ENCODE measurements around the gene SLC25A38.

SLC25A38 gene

GRCh38 chr3:39405687-39406367 is 22.7 kb downstream of the SLC25A38 start:
- Histone ChIP-seq H3F3A (ENCODE audit: control insufficient read depth, insufficient read depth) (peaks cover 46% of the 10 kb centered on the region), H3K36me3 (ENCODE audit: control insufficient read depth, low read length) (peaks cover 47% of the 10 kb centered on the region), H3K9me3 (ENCODE audit: control insufficient read depth, insufficient read depth, low read length) (no peaks in the 10 kb centered on the region), H3K4me1 (ENCODE audit: control insufficient read depth, low read length) (peaks cover 37% of the 10 kb centered on the region), H3K4me3 (ENCODE audit: low read length) (peak overlapping the region; percentile 82), H3K9me2 (replicated peaks; ENCODE audit: control insufficient read depth, low read length) (no peaks in the 10 kb centered on the region), H4K20me1 (ENCODE audit: control insufficient read depth, insufficient read depth, low read depth, low read length) (peaks cover 24% of the 10 kb centered on the region), H3K79me2 (ENCODE audit: control insufficient read depth, low read length) (peaks cover 45% of the 10 kb centered on the region), H3K4me2 (ENCODE audit: low read length) (peak overlapping the region; percentile 72), H3K27me3 (ENCODE audit: control insufficient read depth, low read length) (no peaks in the 10 kb centered on the region), H3K27ac (ENCODE audit: low read depth, low read length) (peak overlapping the region; percentile 83)
- no peak for TF ChIP-seq EZH2phosphoT487 (IDR thresholded peaks at IDR 0.05; ENCODE audit: borderline replicate concordance, low read length)
- TF ChIP-seq CTCF (IDR thresholded peaks at IDR 0.05; ENCODE audit: low read depth, low read length, poor library complexity, severe bottlenecking), result no peak

- Histone ChIP-seq H3K4me2 (ENCODE audit: low read length) (peak within 1 kb of the TSS; percentile 72), H4K20me1 (ENCODE audit: control insufficient read depth, insufficient read depth, low read depth, low read length) (peaks cover 32% of the 10 kb centered on the region), H3K4me1 (ENCODE audit: control insufficient read depth, low read length) (peaks cover 39% of the 10 kb centered on the region), H3K9me3 (ENCODE audit: control insufficient read depth, insufficient read depth, low read length) (no peaks in the 10 kb centered on the region), H3K4me3 (ENCODE audit: low read length) (peak within 1 kb of the TSS; percentile 82), H3K27me3 (ENCODE audit: control insufficient read depth, low read length) (no peaks in the 10 kb centered on the region), H3K27ac (ENCODE audit: low read depth, low read length) (peak within 1 kb of the TSS; percentile 83), H3K79me2 (ENCODE audit: control insufficient read depth, low read length) (peaks cover 47% of the 10 kb centered on the region), H3K9me2 (replicated peaks; ENCODE audit: control insufficient read depth, low read length) (no peaks in the 10 kb centered on the region), H3K36me3 (ENCODE audit: control insufficient read depth, low read length) (peaks cover 54% of the 10 kb centered on the region), H3F3A (ENCODE audit: control insufficient read depth, insufficient read depth) (peaks cover 54% of the 10 kb centered on the region)
- TF ChIP-seq CTCF (IDR thresholded peaks at IDR 0.05; ENCODE audit: low read depth, low read length, poor library complexity, severe bottlenecking) (peak; percentile 36), EZH2phosphoT487 (IDR thresholded peaks at IDR 0.05; ENCODE audit: borderline replicate concordance, low read length) (no peak)
Observed at GRCh38 chr3:39406368-39407258, 23.4 kb downstream of the SLC25A38 start, which contains the start of gene RPSA. RPSA (plus strand) TSS chr3:39406720; CDS start chr3:39407654, 934 bp downstream.

- Histone ChIP-seq H3K4me2 (ENCODE audit: low read length) (peak overlapping the region; percentile 72), H3K9me2 (replicated peaks; ENCODE audit: control insufficient read depth, low read length) (no peaks in the 10 kb centered on the region), H3K27ac (ENCODE audit: low read depth, low read length) (peak overlapping the region; percentile 83), H3K36me3 (ENCODE audit: control insufficient read depth, low read length) (peaks cover 57% of the 10 kb centered on the region), H3F3A (ENCODE audit: control insufficient read depth, insufficient read depth) (peaks cover 60% of the 10 kb centered on the region), H3K27me3 (ENCODE audit: control insufficient read depth, low read length) (no peaks in the 10 kb centered on the region), H3K4me3 (ENCODE audit: low read length) (peak overlapping the region; percentile 82), H3K79me2 (ENCODE audit: control insufficient read depth, low read length) (peaks cover 47% of the 10 kb centered on the region), H3K9me3 (ENCODE audit: control insufficient read depth, insufficient read depth, low read length) (no peaks in the 10 kb centered on the region), H4K20me1 (ENCODE audit: control insufficient read depth, insufficient read depth, low read depth, low read length) (peaks cover 32% of the 10 kb centered on the region), H3K4me1 (ENCODE audit: control insufficient read depth, low read length) (peaks cover 39% of the 10 kb centered on the region)
- no peak for TF ChIP-seq CTCF (IDR thresholded peaks at IDR 0.05; ENCODE audit: low read depth, low read length, poor library complexity, severe bottlenecking)
- no peak for TF ChIP-seq EZH2phosphoT487 (IDR thresholded peaks at IDR 0.05; ENCODE audit: borderline replicate concordance, low read length)
Observed at GRCh38 chr3:39407259-39407629, 24.1 kb downstream of the SLC25A38 start.
